SH-SY5Y (cell line): Measurements from ENCODE around the gene AREG.

Experiments
- GATA2 ChIP-seq: IDR thresholded peaks from 2 replicates; pipeline ENCODE4 v1.6.1; 2011; ENCODE audit warnings: mild to moderate bottlenecking, low read depth, low read length
- GATA3 ChIP-seq: IDR thresholded peaks from 2 replicates; pipeline ENCODE4 v1.6.1; 2011; ENCODE audit warnings: low read depth, mild to moderate bottlenecking, low read length, moderate library complexity

AREG gene

GRCh38 chr4:74501579-74501978, 56.6 kb downstream of the AREG start:
- TF ChIP-seq GATA3 (no peak), GATA2 (no peak)

- TF ChIP-seq GATA2 (no peak), GATA3 (no peak)
These were observed 58.6 kb downstream of the AREG start for GRCh38 chr4:74503580-74503979.

DNA sequence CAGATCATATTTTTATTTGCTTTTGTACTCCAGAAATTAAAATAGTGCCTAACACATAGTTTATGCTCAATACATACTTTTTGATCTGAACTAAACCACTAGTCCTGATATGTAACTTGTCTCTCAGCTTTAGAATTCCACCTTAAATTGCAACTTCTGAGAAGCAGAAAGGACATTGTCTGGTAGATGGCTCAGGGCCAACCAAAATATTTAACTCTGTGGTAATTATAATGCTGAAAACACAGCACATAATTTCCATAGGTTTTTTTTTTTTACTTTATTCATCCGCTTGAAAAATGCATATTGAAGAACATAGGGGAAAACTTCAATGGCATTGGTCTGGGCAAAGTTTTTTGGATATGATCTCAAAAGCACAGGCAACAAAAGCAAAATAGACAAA, 59.3 kb downstream of the AREG start:
- TF ChIP-seq GATA2 (no peak), GATA3 (no peak)
